IPS-NIHi7 (cell line): ENCODE measurements around the gene MMP8.

ENCODE experiments used
- DNase-seq: peaks from one replicate; pipeline ENCODE4 v3.0.0; 2012; ENCODE audit warnings: mixed read lengths; ENCODE audit errors: extremely low spot score

MMP8 gene

DNA sequence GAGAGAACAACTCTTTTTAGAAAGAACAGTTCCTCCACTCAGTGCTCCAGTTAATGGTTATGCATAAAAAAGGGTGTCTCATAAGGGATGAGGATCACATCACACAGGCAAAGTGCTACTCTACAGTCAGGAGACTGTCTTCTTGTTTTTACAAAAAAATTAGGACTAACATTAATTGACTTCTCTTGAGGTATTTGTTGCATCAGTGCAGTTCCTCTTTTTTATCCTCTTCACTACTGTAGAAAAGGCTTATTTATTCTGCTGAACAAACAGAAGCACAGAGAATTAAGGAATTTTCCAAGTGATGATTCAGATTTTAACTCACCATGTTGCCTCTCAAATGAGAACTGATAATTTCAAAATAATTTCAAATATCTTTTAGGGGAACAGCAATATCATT lies 1.9 kb downstream of the MMP8 start:
- DNase-seq = no peak

- no peak for DNase-seq
These were observed 5.0 kb downstream of the MMP8 start for GRCh38 chr11:102719620-102720277.

DNA sequence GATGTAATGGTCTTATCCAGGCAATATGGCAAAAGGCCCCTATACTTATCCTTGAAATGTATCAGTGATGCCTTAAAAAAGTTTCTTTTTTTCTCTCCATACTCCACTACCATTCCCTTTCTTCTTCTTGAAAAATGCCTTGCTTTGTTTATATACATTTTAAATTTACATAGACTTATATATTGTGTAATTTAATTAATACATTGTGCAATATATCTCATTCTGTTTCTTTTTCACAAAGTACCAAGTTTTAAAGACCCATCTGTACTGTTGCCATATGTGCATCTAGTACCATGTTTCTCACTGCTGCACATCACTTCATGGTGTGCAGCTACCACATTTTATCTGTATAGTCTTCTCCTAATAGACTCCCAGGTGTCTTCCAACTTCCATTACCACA lies 7.5 kb downstream of the MMP8 start:
- DNase-seq = no peak

GRCh38 chr11:102716527-102716926 lies 8.2 kb downstream of the MMP8 start:
- no peak for DNase-seq

GRCh38 chr11:102712137-102712536 lies 12.6 kb downstream of the MMP8 start:
- no peak for DNase-seq

DNA sequence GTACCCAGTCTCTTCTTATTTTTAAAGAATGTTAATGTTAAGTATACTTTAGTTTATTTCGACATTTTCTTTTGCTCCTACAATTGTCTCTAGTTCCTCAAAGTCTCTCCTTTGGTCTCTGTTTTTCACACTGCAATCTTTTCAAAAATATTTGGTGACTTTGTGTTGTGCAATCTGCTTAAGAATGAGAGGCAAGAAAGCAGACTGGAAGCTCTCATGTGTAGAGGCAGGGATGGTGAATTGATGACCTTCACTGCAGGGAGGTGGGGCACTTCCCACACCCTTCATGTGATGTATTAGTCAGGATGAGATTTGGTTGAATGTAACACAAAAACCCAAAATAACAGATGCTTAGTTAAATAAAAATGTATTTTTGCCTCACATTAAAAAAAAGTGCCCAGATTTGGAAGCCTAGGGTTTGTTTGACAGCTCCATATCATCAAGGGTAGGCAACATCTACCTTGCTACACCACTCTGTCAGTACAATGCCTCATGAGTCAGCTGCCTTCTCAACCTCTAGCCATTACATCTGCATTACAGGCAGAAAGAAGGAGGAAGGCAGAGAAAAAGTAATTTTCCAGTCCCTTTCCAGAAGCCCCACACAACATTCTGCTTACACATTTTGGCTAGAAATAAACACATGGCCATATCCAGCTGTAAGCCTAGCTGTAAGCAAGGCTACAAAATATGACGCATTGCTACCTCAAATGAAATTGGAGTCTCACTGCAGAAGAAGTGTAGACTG lies 15.4 kb downstream of the MMP8 start:
- no peak for DNase-seq

- no peak for DNase-seq
These were observed 16.1 kb downstream of the MMP8 start for GRCh38 chr11:102708654-102709053.

DNA sequence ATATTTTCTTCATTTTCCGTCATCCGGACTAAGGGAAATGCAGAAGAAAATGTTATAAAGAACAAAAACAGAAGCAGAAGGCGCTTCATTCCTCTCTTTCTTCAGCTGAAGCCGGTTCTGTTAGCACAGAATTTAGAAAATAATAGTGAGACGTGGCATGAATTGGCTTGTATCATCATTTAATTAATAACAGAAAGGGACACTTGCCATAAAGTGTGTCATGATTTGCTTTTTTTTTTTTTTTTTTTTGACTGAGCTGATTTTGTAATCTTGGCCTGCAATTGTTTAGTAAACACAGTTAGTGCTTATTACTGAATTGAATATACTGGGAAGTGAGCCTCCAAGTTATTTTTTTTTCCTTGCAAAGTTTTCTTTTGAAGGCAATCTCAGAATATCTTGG lies 19.1 kb downstream of the MMP8 start, which contains the start of gene MMP27:
TSS of gene MMP27 (minus strand) at position 144 of the 400 bp plus-strand sequence. CDS start at position 89, 55 bp downstream.
- DNase-seq = no peak

DNA sequence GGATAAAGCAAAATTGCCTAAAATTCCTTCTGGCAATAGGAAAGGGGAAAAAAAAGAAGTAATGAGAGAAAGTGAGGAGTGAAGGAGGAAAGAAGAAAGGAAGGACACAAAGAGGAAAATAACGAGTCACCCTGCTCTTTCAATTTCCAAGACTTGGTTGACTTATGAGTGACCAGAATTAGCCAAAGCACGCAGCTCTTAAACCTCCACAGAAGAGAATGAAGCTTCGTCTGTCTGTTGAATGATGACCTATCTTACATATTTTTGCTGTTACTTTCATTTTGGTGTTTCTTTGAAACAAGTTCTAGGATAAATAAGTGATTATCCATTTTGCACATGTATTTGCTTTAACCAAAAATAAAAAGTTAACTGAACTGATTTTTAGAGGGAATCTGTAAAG lies 19.9 kb downstream of the MMP8 start:
- no peak for DNase-seq

GRCh38 chr11:102703826-102704493 lies 20.8 kb downstream of the MMP8 start:
- no peak for DNase-seq

- DNase-seq = no peak
These were observed 29.6 kb downstream of the MMP8 start for GRCh38 chr11:102695201-102695600.

- DNase-seq = no peak
These were observed 39.0 kb downstream of the MMP8 start for GRCh38 chr11:102685754-102686153.

- no peak for DNase-seq
These were observed 39.4 kb downstream of the MMP8 start for GRCh38 chr11:102685338-102685737.

DNA sequence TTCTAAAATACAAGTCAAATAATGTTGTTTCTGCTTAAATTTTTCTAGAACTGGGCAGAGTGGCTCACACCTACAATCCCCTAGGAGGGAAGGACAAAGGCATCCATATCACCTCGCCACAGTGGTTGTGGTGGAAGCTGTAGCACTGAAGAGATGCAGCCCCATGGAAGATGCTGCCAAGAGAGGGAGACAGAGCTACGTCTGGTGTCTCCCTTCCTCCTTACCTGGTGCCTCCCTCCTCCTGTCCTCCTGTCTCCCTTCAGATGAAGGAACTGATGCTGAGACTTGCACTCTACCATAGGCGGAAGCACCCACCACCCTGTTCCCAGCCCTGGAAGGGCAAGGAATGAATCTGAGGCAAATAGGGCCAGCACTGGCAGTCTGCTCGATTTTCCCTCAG lies 41.5 kb downstream of the MMP8 start:
- DNase-seq = peak; percentile 28

DNA sequence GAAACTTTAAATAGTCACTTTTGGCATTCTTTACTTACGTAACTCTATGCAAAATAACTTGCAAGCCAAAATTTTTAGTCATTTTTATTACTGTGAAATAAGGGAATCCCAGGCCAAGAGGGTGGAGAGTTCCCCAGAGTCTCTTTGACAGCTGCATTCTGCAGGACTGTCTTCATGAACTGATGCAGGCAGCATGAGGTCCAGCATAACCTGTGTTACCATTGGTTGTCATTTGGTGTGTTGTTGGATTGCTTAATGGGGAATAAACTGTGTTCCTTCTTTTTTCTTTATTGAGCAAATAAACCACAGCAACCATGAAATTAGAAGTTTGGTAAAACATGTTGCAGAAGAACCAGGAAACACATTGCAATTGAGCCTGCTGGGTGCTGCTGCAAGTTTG lies 43.8 kb downstream of the MMP8 start:
- no peak for DNase-seq

GRCh38 chr11:102678022-102678421 lies 46.7 kb downstream of the MMP8 start:
- DNase-seq = no peak

GRCh38 chr11:102676084-102676483 lies 48.7 kb downstream of the MMP8 start:
- DNase-seq = no peak

DNA sequence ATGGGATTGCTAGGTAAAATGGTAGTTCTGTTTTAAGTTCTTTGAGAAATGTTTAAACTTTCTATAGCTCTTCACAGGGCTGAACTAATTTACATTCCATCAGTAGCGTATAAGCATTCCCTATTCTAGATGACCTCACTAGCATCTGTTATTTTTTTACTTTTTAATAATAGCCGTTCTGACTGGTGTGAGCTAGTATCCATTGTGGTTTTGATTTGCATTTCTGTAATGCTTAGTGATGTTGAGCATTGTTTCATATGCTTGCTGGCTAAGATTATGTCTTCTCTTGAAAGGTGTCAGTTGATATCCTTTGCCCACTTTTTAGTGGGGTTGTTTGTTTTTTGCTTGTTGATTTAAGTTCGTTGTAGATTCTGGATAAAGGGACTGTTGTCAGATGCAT lies 55.1 kb downstream of the MMP8 start:
- DNase-seq = no peak

DNA sequence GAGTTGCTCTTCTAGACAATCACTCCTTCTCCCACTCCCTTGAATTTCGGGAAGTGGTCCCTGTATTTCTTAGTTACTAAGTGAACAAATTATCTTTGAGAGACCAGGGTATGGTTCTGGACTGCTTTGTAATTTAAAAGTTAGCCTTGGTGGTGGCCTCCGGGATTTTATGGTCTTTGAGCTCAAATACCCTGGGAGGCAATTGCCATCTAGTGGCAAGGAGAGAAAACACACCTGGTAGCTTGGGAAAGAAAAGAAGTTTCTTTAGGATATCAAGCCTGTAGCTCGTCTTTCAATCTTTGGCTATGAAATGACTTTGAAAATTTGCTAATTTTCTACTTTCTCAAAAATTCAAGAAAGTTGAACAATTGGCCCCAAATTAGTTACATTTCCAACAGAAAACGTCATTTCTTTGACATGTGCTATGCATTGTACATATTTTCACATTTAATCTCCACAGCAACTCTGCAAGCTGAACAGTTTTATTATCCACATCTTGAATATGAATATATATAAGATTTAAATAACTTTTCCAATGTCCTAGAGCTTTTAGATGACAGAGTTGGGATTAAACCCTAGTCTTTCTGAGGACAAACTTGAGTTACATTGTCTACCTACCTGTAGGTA lies 58.3 kb downstream of the MMP8 start:
- DNase-seq = peak; percentile 63

GRCh38 chr11:102664001-102664752 lies 60.6 kb downstream of the MMP8 start:
- peak; percentile 24 for DNase-seq

DNA sequence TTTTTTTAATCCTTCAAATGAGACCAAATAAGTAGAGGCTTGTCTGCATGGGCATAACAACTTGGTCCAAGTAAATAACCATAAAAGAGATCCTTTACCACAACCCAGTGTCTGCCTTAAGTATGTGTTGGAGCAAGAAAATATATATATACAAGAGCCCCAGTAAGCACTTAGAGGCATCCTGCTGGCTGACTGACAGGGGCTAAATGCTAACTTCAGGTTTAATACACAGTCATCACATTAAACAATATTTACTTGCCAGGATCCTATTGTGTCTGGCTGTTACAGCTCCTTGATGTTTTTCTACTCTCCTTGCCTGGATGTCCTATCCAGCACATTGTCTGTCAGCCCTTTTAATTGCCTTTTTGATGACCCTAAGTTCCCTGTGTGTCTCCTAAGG lies 62.1 kb downstream of the MMP8 start:
- no peak for DNase-seq
